ENCODE data around the gene SMARCD3. TPM values are rescaled to one million over a fixed set of nuclear protein-coding genes. Genes with fewer than 3 reads are reported as not detected.

Gene SMARCD3
- total and polyA plus RNA-seq, 2 of the 8 experiments (the other 6 are each of a cell fraction or from before 2014, with no cell fraction given) = 3.0 to 5.6 TPM

DNA sequence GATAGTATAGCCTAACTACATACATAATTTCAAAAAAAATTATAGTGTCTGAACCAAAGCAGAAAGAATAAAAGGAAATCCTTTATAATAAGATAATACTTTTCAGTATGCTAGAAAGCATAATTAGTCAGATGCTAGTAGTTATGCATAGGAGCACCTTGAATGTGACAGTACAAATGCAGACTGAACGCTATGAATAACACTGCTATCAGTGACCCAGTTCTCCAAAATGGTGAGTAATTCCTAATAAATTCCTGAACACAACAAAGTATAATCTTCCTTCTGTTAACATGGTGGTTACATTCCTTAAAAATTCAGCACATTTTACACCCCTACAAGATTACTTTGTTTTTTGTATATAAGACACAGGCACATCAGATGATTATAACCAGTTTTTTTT, 17.4 kb downstream of the SMARCD3 start (continued):
- no peak for TF ChIP-seq CHD7 (IDR thresholded peaks at IDR 0.05; ENCODE audit: insufficient replicate concordance, low read length)
- TF ChIP-seq SRF (IDR thresholded peaks at IDR 0.05; ENCODE audit: low read depth, low read length) = no peak

All from H1 (cell line).